HG03045 (cell line): ENCODE data around the gene SAMSN1.
A peak's percentile ranks its signal among the peaks of the same experiment; 100 is the strongest.
"Not testable (repeated sequence)": the region's sequence is repeated elsewhere in the genome, so short reads cannot be mapped to it uniquely, and the experiment has no call there.

Experiments
- ATAC-seq: cut with Tn5 transposase; IDR thresholded peaks from one replicate; pipeline ENCODE4 v1.9.1; 2021; ENCODE audit warnings: mild to moderate bottlenecking, moderate library complexity; ENCODE audit not compliant: unreplicated experiment

SAMSN1 gene

DNA sequence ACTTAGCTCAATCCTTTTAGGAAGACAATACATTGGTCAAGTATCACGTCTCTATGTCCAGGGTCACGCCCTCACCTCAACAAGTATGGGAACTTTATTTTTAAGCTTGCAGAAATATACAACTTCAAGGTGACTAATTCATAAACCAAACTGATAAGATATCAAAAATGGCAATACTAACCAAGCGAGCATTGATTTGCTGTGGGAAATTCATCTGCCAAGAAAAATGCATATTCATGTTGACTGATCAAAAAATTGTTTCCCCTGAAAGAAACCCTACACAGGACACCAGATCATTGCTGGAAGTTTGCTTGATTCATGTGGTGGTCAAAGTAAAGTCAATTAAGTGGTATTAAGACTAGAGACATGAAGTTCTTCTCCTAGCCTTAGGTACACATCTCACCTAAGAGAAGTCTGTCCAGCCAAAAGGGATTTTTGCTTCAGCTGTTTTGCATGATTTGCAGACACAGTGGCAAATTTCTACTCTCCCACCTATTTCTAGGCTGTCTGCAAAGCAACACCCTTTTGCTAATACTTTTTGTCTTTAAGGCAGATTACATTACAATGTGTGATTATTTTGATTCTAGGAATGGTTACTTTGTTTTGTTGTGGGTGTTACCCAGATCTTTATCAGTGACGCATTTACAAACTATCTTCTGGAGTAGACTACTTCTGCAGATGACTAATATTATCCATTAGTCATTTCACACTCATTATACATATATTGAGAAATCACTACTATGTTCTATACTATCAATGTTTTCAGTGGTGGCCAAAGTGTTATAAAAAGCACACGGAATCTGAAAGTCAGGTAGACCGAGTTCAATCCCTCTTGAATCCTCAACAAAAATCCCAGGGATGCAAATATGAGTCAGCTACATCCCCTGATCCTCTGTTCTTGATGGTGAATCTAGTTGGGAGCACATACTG is 12.4 kb downstream of the SAMSN1 start:
- ATAC-seq, result peak; percentile 75

- no peak for ATAC-seq
Measured at GRCh38 chr21:14531757-14532316, 14.3 kb downstream of the SAMSN1 start.

- no peak for ATAC-seq
Measured at GRCh38 chr21:14530592-14530991, 15.5 kb downstream of the SAMSN1 start.

- ATAC-seq, result no peak
Measured at GRCh38 chr21:14528815-14529214, 17.3 kb downstream of the SAMSN1 start.

DNA sequence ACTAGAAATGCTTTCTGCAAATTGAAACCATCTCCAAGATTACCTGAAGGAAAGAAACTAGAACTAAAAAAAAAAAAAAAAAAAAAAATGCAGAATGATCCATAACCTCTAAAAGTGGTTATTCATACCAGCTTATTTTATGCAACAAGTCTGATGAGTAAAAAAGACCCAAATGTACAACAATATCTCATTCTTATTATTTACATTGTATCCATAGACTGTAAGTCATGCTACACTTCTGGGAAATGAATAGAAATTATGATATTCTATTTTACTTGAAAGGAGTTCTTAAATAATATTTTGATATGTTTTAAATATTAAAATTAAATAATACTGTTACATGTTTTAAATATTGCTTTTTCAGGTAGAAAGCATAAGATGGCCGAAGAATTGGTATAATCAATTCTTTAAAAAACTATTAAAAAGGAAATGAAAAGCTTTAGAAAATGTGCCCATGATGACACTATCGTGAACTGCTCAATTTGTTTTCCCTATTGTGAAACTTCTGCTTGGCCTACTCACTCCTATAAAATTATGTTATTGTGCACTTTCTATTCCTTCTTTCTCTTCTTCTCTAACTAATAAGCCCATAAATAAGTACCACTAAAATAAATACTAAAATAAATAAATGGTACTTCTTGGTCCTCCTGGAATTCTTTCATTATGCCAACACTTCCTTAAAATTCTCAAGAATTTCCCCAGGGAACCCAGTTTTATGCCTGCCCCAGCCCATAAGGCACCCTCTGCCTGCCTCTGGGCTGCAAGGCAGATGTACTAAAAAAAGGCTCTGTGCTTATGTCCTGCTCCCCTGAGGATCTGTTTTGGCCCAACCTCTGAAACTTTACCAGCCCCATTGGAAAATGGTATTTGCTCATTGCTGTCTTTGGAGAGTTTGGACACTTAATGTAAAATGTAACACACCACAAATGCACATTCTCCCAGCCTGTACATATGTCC is 18.1 kb downstream of the SAMSN1 start:
- no peak for ATAC-seq

GRCh38 chr21:14526836-14527695 is 19.0 kb downstream of the SAMSN1 start:
- no peak for ATAC-seq

DNA sequence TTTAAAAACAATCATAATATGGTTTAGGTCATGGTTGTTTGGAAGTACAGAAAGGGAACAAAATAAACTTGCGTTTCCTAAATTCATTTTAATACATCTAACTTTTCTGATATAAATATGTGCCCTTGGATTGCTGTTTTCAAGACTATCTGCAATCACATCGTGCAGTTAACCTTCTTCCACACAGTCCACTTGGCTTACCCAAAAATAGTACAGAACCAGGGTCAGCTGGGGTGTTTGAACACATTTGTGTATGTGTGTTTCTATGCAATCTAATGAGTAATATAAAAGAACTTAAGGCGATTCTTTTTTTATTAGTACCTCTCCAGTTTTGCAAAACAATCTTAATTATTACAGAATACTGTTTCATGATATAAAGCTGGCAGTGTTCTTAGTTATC is 19.9 kb downstream of the SAMSN1 start:
- ATAC-seq, result no peak

DNA sequence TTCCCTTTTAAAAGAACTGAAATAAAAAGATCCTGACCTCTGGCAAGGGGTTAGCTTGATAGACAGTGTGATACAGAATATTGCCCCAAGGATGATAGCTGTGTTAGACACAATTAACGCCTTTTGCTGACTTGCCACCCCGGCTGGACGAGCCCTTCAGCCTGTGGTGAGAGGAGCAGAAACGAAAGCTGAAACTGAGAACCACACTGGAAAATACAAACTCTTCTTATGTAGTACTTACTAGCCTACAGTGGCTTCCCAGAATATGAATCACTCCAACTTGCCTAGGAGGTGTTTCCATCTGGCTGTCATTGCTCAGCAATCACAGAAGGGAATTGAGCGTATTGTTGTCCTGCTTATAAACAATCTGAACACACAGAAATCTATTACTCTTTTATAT is 22.9 kb downstream of the SAMSN1 start:
- peak; percentile 82 for ATAC-seq

GRCh38 chr21:14522736-14523135 is 23.4 kb downstream of the SAMSN1 start:
- ATAC-seq, result no peak

- no peak for ATAC-seq
Measured at GRCh38 chr21:14520535-14520934, 25.6 kb downstream of the SAMSN1 start.

DNA sequence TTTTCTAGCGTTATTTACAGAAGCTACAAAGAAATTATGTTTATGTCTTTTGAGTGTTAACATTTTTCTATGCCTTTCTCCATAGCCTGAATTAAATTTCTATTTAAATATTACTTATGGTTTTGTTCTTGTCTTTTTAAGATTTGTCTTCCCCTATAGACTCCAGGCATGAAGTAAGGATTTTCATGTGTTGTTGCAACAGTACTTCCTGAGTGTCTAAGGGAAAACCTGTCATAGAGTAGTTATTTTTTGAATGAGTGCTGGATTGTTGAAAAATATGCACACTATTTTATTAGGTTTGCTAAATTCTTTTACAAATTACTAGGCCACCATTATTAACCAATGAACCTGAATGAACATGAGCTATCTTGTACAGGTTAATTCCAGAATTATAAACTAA is 27.1 kb downstream of the SAMSN1 start:
- no peak for ATAC-seq

DNA sequence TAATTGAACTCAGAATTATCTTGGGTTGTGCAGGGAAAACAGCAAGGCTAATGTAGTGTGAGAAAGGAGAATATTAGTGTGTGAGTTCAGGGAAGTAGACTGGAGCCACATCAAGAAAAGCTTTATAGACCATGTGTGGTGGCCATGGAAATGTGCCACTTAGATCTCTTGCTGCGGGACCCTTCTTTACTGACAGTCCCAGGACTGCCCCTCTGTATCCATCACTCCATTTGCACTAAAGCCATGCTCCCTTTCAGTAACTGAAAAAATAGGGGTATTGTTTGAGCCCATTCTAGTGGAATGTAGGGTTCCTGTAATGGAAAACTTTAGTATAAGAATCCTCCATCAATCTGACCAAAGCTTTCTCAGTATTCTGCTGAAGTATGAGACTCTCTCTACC is 32.3 kb downstream of the SAMSN1 start:
- no peak for ATAC-seq

- ATAC-seq, result not testable (repeated sequence)
Measured at GRCh38 chr21:14506859-14507457, 39.2 kb downstream of the SAMSN1 start.

DNA sequence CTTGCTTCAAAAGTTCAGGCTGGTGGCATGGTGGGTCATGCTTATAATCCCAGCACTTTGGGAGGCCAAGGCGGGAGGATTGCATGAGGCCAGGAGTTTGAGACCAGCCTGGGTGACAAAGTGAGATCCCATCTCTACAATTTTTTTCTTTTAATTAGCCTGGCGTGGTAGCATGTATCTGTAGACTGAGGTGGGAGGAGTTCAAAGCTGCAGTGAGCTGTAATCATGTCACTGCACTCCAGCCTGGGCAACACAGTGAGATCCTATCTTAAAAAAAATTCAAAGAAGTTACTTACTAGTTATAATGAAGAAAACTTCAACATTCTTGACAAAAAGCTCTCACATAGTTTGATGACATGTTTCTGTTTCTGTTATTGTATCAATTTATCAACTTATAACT is 45.2 kb downstream of the SAMSN1 start:
- no peak for ATAC-seq

- ATAC-seq, result no peak
Measured at GRCh38 chr21:14499316-14499715, 46.8 kb downstream of the SAMSN1 start.

GRCh38 chr21:14497825-14498224 is 48.3 kb downstream of the SAMSN1 start:
- ATAC-seq, result no peak

DNA sequence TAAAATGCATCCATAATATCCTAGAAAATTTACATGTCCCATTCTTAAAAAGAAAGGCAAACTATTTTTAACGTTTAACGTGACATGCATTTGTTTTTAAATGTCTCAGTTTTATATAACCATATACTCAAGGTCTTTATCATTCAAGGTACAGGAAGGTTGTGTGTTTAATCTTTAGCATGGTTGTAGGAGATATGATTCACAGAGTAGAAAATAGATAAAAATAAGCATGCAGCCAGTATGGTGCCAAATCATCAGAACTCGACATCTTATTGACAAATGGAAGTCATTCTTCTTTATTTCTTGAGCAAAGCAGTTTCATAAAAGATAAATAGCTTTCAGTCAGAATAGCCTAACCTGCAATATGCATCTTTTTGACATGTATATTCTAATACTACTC is 51.0 kb downstream of the SAMSN1 start:
- no peak for ATAC-seq

DNA sequence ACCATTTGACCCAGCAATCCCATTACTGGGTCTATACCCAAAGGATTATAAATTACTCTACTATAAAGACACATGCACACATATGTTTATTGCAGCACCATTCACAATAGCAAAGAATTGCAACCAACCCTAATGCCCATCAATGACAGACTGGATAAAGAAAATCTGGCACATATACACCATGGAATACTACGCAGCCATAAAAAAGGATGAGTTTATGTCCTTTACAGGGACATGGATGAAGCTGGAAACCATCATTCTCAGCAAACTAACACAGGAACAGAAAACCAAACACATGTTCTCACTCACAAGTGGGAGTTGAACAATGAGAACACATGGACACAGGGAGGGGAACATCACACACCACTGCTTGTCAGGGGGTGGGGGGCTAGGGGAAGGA is 51.9 kb downstream of the SAMSN1 start:
- ATAC-seq, result not testable (repeated sequence)

- no peak for ATAC-seq
Measured at GRCh38 chr21:14493731-14494130, 52.4 kb downstream of the SAMSN1 start.

DNA sequence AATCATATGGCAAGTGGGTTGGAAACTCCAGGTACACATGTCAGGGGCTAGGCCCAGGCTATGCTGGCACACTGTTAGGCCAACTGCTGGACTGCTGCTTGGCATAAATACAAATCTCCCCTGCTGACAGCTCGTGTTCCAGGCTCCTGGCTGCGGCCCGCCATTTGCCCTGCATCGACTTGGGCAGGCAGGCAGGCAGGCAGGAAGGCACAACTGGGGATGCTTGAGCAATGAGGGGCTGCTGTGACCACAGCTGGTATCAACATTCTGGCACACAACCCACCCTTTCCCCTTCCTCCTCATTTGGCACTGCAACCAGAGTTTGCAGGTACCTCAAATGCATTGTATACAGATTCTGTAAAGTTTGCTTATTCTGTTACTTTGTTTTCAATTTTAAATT is 53.2 kb downstream of the SAMSN1 start:
- no peak for ATAC-seq
